ENCODE data around the gene SIPA1L3.

DNA sequence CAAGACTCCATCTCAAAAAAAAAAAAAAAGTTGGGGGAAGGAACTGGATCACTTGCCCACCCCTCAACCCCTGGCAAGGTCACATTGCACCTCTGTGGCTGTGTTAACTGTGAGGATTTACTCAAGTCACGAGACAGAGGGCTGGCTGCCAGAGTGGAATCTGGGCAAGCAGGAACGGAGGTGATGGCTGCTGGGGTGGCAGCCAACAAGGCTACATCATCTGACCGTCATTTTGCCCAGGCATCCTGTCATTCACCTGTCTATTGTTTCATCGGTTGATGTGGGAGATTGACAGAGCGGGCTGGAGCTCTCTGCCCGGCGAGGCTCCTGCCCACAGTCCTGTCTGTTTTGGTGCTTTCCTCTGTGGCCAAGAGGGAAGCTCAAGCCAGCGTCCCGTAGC, 241.3 kb downstream of the SIPA1L3 start:
- TF ChIP-seq POLR2A (IDR thresholded peaks at IDR 0.05) (peak in 1 of 2 donors; percentile 38), CTCF (IDR thresholded peaks at IDR 0.05 in 4 of 5, conservative IDR thresholded peaks at IDR 0.05 in 1 of 5) (no peak)
